ENCODE data around the gene INAFM2. TPM values are rescaled to one million over a fixed set of nuclear protein-coding genes. Genes with fewer than 3 reads are reported as not detected.

Gene INAFM2
- total RNA-seq, 2 donors from 2014 or later, result 45.5 to 48.9 TPM

- no peak for DNase-seq (ENCODE audit: low spot score)
- Histone ChIP-seq H3K27ac (no peak overlapping the region), H3K4me1 (peaks cover 0 to 21% of the 10 kb centered on the region in 2 donors), H3K27me3 (no peaks in the 10 kb centered on the region), H3K36me3 (no peaks in the 10 kb centered on the region), H3K9me3 (peaks cover 0 to 9% of the 10 kb centered on the region in 2 donors), H3K4me3 (no peak overlapping the region)
- TF ChIP-seq, protein P1, sequence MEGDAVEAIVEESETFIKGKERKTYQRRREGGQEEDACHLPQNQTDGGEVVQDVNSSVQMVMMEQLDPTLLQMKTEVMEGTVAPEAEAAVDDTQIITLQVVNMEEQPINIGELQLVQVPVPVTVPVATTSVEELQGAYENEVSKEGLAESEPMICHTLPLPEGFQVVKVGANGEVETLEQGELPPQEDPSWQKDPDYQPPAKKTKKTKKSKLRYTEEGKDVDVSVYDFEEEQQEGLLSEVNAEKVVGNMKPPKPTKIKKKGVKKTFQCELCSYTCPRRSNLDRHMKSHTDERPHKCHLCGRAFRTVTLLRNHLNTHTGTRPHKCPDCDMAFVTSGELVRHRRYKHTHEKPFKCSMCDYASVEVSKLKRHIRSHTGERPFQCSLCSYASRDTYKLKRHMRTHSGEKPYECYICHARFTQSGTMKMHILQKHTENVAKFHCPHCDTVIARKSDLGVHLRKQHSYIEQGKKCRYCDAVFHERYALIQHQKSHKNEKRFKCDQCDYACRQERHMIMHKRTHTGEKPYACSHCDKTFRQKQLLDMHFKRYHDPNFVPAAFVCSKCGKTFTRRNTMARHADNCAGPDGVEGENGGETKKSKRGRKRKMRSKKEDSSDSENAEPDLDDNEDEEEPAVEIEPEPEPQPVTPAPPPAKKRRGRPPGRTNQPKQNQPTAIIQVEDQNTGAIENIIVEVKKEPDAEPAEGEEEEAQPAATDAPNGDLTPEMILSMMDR (IDR thresholded peaks at IDR 0.05), result no peak
Measured at GRCh38 chr15:40302981-40303380, 20.5 kb upstream of the INAFM2 start.

DNA sequence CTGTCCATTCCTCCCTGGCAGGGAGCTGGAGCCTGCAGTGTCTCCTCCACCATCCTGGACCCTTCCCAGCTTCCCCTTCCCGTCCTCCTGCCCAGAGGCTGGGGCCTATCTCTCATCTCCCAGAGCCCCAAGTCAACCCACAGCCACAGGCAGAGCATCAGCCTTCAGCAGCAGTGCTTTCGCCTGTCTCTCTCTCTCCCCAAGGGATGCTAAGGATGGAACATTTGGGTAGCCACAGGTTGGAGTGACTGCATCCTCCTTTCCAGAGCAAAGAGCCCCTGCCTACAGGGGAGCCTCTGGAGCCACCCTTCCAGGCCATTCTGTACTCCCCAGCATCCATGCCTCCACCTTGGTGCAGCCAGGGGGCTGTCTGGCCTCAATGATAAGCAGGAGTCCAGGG is 19.9 kb upstream of the INAFM2 start:
- DNase-seq (ENCODE audit: low spot score), result no peak
- peaks cover 0 to 9% of the 10 kb centered on the region in 2 donors for H3K9me3 ChIP-seq
- H3K4me3 ChIP-seq, result no peak overlapping the region
- TF ChIP-seq, protein P1 (IDR thresholded peaks at IDR 0.05), result no peak
- H3K27ac ChIP-seq, result no peak overlapping the region
- H3K27me3 ChIP-seq, result no peaks in the 10 kb centered on the region
- peaks cover 0 to 21% of the 10 kb centered on the region in 2 donors for H3K4me1 ChIP-seq
- H3K36me3 ChIP-seq, result no peaks in the 10 kb centered on the region

DNA sequence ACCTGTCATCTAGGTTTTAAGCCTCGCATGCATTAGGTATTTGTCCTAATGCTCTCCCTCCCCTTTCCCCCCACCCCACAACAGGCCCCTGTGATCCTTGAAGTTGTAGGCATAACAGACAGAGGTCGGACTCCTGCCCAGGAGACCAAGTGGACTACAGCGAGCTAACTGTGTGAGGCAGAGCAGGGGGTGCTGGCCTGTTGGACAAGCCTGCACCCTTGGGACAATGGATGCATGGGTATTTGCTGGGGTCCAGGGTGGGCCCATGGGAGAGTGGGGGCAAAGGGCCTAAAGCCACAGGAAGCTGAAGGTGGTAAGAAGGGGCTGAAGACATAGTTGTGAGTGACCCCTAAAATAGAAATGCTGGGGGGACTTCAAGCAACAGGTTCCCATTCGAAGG is 18.2 kb upstream of the INAFM2 start:
- H3K4me1 ChIP-seq, result peaks cover 0 to 21% of the 10 kb centered on the region in 2 donors
- no peak for DNase-seq (ENCODE audit: low spot score)

DNA sequence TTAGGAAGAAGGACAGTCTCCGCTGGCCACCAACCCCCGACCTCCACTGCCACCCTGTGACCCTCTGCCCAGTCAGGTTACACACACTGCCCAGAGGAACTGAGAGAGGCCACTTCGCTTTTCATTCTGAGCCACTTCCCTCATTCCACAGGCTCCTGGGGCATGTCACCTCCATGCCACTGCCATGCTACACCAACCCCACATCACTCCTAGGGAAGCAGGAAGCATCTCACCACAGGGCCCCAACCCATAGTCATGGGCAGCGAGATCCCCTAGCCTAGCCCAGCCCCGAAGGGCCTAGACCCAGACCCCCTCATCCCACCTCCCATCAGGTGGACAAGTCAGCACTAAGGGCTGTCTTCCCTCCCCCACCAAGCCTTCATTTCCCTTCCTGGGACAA is 17.1 kb upstream of the INAFM2 start:
- Histone ChIP-seq H3K27me3 (no peaks in the 10 kb centered on the region), H3K4me3 (peak overlapping the region in 1 of 2 donors; percentile 25), H3K27ac (no peak overlapping the region), H3K9me3 (no peaks in the 10 kb centered on the region), H3K36me3 (no peaks in the 10 kb centered on the region), H3K4me1 (peaks cover 0 to 15% of the 10 kb centered on the region in 2 donors)
- TF ChIP-seq, protein P1 (IDR thresholded peaks at IDR 0.05), result no peak
- no peak for DNase-seq (ENCODE audit: low spot score)

More for the DNA sequence above, 18.2 kb upstream of the INAFM2 start:
- no peaks in the 10 kb centered on the region for H3K36me3 ChIP-seq
- TF ChIP-seq, protein P1 (IDR thresholded peaks at IDR 0.05), result no peak
- H3K27me3 ChIP-seq, result no peaks in the 10 kb centered on the region
- peaks cover 0 to 3% of the 10 kb centered on the region in 2 donors for H3K9me3 ChIP-seq
- no peak overlapping the region for H3K4me3 ChIP-seq
- no peak overlapping the region for H3K27ac ChIP-seq

DNA sequence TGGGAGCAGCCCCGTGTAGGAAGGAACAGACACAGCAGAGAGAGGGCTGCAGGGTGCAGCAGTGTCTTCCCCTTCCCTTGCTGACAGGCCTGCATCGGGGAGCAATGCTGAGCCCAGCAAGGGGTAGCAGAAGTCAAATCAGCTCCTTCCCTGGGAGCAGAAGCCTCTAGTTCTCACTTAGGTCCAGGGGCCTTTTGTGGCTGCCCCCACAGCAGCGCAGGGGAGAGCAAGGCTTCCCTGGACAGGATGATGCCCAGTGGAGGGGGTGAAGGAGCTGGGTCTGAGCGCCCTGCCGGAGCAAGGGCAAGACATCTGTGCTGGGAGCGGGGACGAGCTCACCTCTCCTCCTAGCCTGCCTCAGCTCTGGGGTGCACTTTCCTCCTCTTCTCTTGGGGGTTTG is 16.6 kb upstream of the INAFM2 start:
- peaks cover 0 to 10% of the 10 kb centered on the region in 2 donors for H3K4me1 ChIP-seq
- no peaks in the 10 kb centered on the region for H3K36me3 ChIP-seq
- TF ChIP-seq, protein P1 (IDR thresholded peaks at IDR 0.05), result no peak
- peak overlapping the region in 1 of 2 donors; percentile 23 for H3K27ac ChIP-seq
- DNase-seq (ENCODE audit: low spot score), result no peak
- H3K9me3 ChIP-seq, result no peaks in the 10 kb centered on the region
- H3K4me3 ChIP-seq, result peak overlapping the region in 1 of 2 donors; percentile 25
- no peaks in the 10 kb centered on the region for H3K27me3 ChIP-seq

All from right atrium auricular region (tissue), 2 donors.